ENCODE data around the gene FATE1.

- TF ChIP-seq YY1 (IDR thresholded peaks at IDR 0.05; ENCODE audit: low read depth) (no peak), REST (IDR thresholded peaks at IDR 0.05; ENCODE audit: low read depth) (no peak), MAX (IDR thresholded peaks at IDR 0.05) (no peak), RAD21 (IDR thresholded peaks at IDR 0.05; ENCODE audit: low read depth) (no peak), TAF1 (IDR thresholded peaks at IDR 0.05; ENCODE audit: low read depth) (no peak)
Observed at GRCh38 chrX:151759041-151759708, 43.3 kb downstream of the FATE1 start.
